ENCODE data around the gene NBEA. TPM values are rescaled to one million over a fixed set of nuclear protein-coding genes. Genes with fewer than 3 reads are reported as not detected.

NBEA gene
- total RNA-seq, 1 donor from 2014 or later: 12.0 TPM

DNA sequence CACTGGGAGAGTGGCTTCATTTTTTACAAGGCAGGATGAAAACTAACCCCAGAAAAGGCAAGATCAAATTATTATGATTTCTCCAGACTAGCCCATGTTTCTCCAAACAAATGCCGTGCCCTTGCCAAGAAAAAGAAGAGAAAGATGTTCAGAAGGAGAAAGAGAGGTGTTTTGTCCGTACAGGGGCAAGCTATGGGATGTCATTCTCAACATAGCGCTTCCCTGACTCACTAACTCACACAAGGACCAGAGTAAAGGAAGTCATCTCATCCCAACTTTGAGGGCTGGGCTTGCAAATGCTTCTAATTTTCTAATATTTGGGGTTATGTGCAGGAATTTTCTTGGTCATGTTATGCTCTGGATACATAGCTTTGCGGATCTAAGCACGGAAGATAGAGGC is 758.6 kb downstream of the NBEA start:
- intact Hi-C loops (cut with DNase I): no loop called here
- Histone ChIP-seq H3K36me3 (no peaks in the 10 kb centered on the region), H3K4me3 (no peak overlapping the region), H3K27me3 (no peaks in the 10 kb centered on the region), H3K27ac (peak overlapping the region; percentile 51), H3K9me3 (no peaks in the 10 kb centered on the region), H3K4me1 (peaks cover 6% of the 10 kb centered on the region)
- DNase-seq (ENCODE audit: extremely low spot score in 2 of 2): no peak
- TF ChIP-seq POLR2AphosphoS5 (IDR thresholded peaks at IDR 0.05; ENCODE audit: insufficient read depth in 1 of 2, low read depth in 1 of 2) (no peak), POLR2A (IDR thresholded peaks at IDR 0.05) (no peak)
- TF ChIP-seq, protein P1, sequence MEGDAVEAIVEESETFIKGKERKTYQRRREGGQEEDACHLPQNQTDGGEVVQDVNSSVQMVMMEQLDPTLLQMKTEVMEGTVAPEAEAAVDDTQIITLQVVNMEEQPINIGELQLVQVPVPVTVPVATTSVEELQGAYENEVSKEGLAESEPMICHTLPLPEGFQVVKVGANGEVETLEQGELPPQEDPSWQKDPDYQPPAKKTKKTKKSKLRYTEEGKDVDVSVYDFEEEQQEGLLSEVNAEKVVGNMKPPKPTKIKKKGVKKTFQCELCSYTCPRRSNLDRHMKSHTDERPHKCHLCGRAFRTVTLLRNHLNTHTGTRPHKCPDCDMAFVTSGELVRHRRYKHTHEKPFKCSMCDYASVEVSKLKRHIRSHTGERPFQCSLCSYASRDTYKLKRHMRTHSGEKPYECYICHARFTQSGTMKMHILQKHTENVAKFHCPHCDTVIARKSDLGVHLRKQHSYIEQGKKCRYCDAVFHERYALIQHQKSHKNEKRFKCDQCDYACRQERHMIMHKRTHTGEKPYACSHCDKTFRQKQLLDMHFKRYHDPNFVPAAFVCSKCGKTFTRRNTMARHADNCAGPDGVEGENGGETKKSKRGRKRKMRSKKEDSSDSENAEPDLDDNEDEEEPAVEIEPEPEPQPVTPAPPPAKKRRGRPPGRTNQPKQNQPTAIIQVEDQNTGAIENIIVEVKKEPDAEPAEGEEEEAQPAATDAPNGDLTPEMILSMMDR (IDR thresholded peaks at IDR 0.05): no peak

- Histone ChIP-seq H3K27me3 (no peaks in the 10 kb centered on the region), H3K27ac (no peak overlapping the region), H3K9me3 (no peaks in the 10 kb centered on the region), H3K36me3 (no peaks in the 10 kb centered on the region), H3K4me1 (peaks cover 6% of the 10 kb centered on the region), H3K4me3 (no peak overlapping the region)
- intact Hi-C loops (cut with DNase I): no loop called here
- no peak for DNase-seq (ENCODE audit: extremely low spot score in 2 of 2)
- TF ChIP-seq, protein P1 (IDR thresholded peaks at IDR 0.05): no peak
- TF ChIP-seq POLR2A (IDR thresholded peaks at IDR 0.05) (no peak), POLR2AphosphoS5 (IDR thresholded peaks at IDR 0.05; ENCODE audit: insufficient read depth in 1 of 2, low read depth in 1 of 2) (no peak)
Observed at GRCh38 chr13:35702316-35702715, 760.2 kb downstream of the NBEA start.

GRCh38 chr13:35703061-35703460 is 761.0 kb downstream of the NBEA start:
- no peak for DNase-seq (ENCODE audit: extremely low spot score in 2 of 2)

GRCh38 chr13:35704331-35704730 is 762.3 kb downstream of the NBEA start:
- H3K4me3 ChIP-seq: no peak overlapping the region
- no peak for DNase-seq (ENCODE audit: extremely low spot score in 2 of 2)
- no peak for TF ChIP-seq POLR2AphosphoS5 (IDR thresholded peaks at IDR 0.05; ENCODE audit: insufficient read depth in 1 of 2, low read depth in 1 of 2)
- TF ChIP-seq, protein P1 (IDR thresholded peaks at IDR 0.05): no peak
- no peak for TF ChIP-seq POLR2A (IDR thresholded peaks at IDR 0.05)
- H3K36me3 ChIP-seq: no peaks in the 10 kb centered on the region
- intact Hi-C loops (cut with DNase I): no loop called here
- peaks cover 4% of the 10 kb centered on the region for H3K4me1 ChIP-seq
- no peak overlapping the region for H3K27ac ChIP-seq
- no peaks in the 10 kb centered on the region for H3K27me3 ChIP-seq
- no peaks in the 10 kb centered on the region for H3K9me3 ChIP-seq

More at GRCh38 chr13:35703061-35703460, 761.0 kb downstream of the NBEA start:
- H3K27me3 ChIP-seq: no peaks in the 10 kb centered on the region
- intact Hi-C loops (cut with DNase I): no loop called here
- H3K4me3 ChIP-seq: no peak overlapping the region
- no peak overlapping the region for H3K27ac ChIP-seq
- TF ChIP-seq, protein P1 (IDR thresholded peaks at IDR 0.05): no peak
- no peak for TF ChIP-seq POLR2A (IDR thresholded peaks at IDR 0.05)
- no peak for TF ChIP-seq POLR2AphosphoS5 (IDR thresholded peaks at IDR 0.05; ENCODE audit: insufficient read depth in 1 of 2, low read depth in 1 of 2)
- no peaks in the 10 kb centered on the region for H3K9me3 ChIP-seq
- H3K4me1 ChIP-seq: peaks cover 6% of the 10 kb centered on the region
- H3K36me3 ChIP-seq: no peaks in the 10 kb centered on the region

- DNase-seq (ENCODE audit: extremely low spot score in 2 of 2): no peak
- Histone ChIP-seq H3K27ac (no peak overlapping the region), H3K9me3 (no peaks in the 10 kb centered on the region), H3K4me3 (no peak overlapping the region), H3K4me1 (no peaks in the 10 kb centered on the region), H3K36me3 (no peaks in the 10 kb centered on the region), H3K27me3 (no peaks in the 10 kb centered on the region)
- intact Hi-C loops (cut with DNase I): no loop called here
- TF ChIP-seq, protein P1 (IDR thresholded peaks at IDR 0.05): no peak
- TF ChIP-seq POLR2AphosphoS5 (IDR thresholded peaks at IDR 0.05; ENCODE audit: insufficient read depth in 1 of 2, low read depth in 1 of 2) (no peak), POLR2A (IDR thresholded peaks at IDR 0.05) (no peak)
Observed at GRCh38 chr13:35706281-35706680, 764.2 kb downstream of the NBEA start.

All from vagina (tissue), 2 donors.